Psoas muscle (tissue), 8 donors: ENCODE measurements around the gene TNS2. TPM values are rescaled to one million over a fixed set of nuclear protein-coding genes. Genes with fewer than 3 reads are reported as not detected.

Experiments used
- ATAC-seq, 4 donors: fragments of 200-7000 bp; cut with Tn5 transposase; one replicate each; pipeline ENCODE4 v1.9.1; 2020; ENCODE audit warnings: moderate library complexity in 3 of 4, mild to moderate bottlenecking in 2 of 4
- DNase-seq, 2 donors: peaks; one replicate each; pipeline ENCODE4 v3.0.0-alpha.2; 2020
- H3K27ac ChIP-seq: fragments of 200-600 bp; one replicate; pipeline ENCODE4 v1.8.0; 2022
- H3K27me3 ChIP-seq, 3 donors: fragments of 200-600 bp in 1 of 3; one replicate each; pipeline versions ENCODE4 v1.6.1 to v1.8.0; 2013 to 2022; ENCODE audit warnings: low read length in 2 of 3, mild to moderate bottlenecking in 2 of 3, moderate library complexity in 1 of 3; ENCODE audit not compliant: insufficient read depth in 3 of 3
- H3K36me3 ChIP-seq, 2 donors: fragments of 200-600 bp in 1 of 2; one replicate each; pipeline versions ENCODE4 v1.6.1 to v1.8.0; 2013 to 2022; ENCODE audit warnings: low read depth in 1 of 2, mild to moderate bottlenecking in 1 of 2, moderate library complexity in 1 of 2; ENCODE audit not compliant: insufficient read depth in 1 of 2
- H3K4me1 ChIP-seq: fragments of 200-600 bp; one replicate; pipeline ENCODE4 v1.8.0; 2022
- H3K4me3 ChIP-seq: fragments of 200-600 bp; one replicate; pipeline ENCODE4 v1.8.0; 2022; ENCODE audit warnings: mild to moderate bottlenecking
- H3K9me3 ChIP-seq: fragments of 200-600 bp; one replicate; pipeline ENCODE4 v1.8.0; 2022
- CTCF ChIP-seq: fragments of 200-600 bp; IDR thresholded peaks from one replicate; pipeline ENCODE4 v1.8.0; 2022; ENCODE audit warnings: antibody characterized with exemption
- WGBS, 3 donors: extraction: QIAGEN DNeasy Blood & Tissue Kit; methylation state at CpG; one replicate each; pipeline versions ENCODE4 v1.1.6 to v1.1.7; 2013; 5-methylcytosine and 5-hydroxymethylcytosine counted together
- intact Hi-C, 2 donors: fragments of 100-400 bp; cut with DNase I; formaldehyde crosslinking; loops; one replicate each; pipeline versions ENCODE4 v1.11.0 to v1.14.2; 2022
- polyA plus RNA-seq, 3 donors: library from polyadenylated mRNA; stranded (reverse); fragments of 200-250 nt; gene quantifications; one replicate each; pipeline ENCODE4 v1.2.3, GENCODE V29; 2013
- total RNA-seq, 4 donors: library from RNA; stranded (reverse); fragmentation: NEBNext Ultra II Directional in 2 of 4; extraction: Animal tissue kit (Norgen Biotek cat#: 25700) in 2 of 4; gene quantifications; one replicate each; pipeline versions ENCODE4 v1.2.1 to v1.2.4, GENCODE V29; 2021 to 2023
- donor health status: healthy with polysubstance abuse.
- donor health status: DM: no; HTN: no; CAD: no; lungs with moderate emphysema.
- donor health status: Bipolar disorder and iron deficiency.
- donor health status: healthy.
- donor health status: DM: yes; HTN: yes; CAD: no.
- donor health status: DM: no; HTN: no; CAD: no.
- donor health status: DM: no; HTN: no; CAD: no.
- donor health status: DM: yes; HTN: yes; CAD: no.

TNS2 gene
- total and polyA plus RNA-seq, 7 donors: 37.7 to 132 (median 48.9) TPM

- ATAC-seq: no peak
- H3K4me3 ChIP-seq: no peak overlapping the region
- no peak overlapping the region for H3K27ac ChIP-seq
- no peaks in the 10 kb centered on the region for H3K9me3 ChIP-seq
- intact Hi-C loops: no loop called here
- H3K27me3 ChIP-seq: no peaks in the 10 kb centered on the region
- H3K4me1 ChIP-seq: peaks cover 33% of the 10 kb centered on the region
- DNase-seq: peak; percentile 28 to 60
- TF ChIP-seq CTCF: no peak
- peaks cover 0 to 80% of the 10 kb centered on the region in 2 donors for H3K36me3 ChIP-seq
- 65 to 76% (median 70%) methylated on average over 6 of the region's 6 CpGs for WGBS, 3 donors
Measured at GRCh38 chr12:53073881-53074280, 24.0 kb downstream of the TNS2 start.

- H3K9me3 ChIP-seq: no peaks in the 10 kb centered on the region
- H3K27me3 ChIP-seq: no peaks in the 10 kb centered on the region
- ATAC-seq (no peak), DNase-seq (peak in 1 of 2 donors; percentile 18)
- H3K27ac ChIP-seq: no peak overlapping the region
- H3K4me3 ChIP-seq: no peak overlapping the region
- peaks cover 0 to 76% of the 10 kb centered on the region in 2 donors for H3K36me3 ChIP-seq
- intact Hi-C loops: no loop called here
- peaks cover 33% of the 10 kb centered on the region for H3K4me1 ChIP-seq
- TF ChIP-seq CTCF: no peak
- WGBS, 3 donors: 86 to 89% (median 87%) methylated on average over 11 of the region's 11 CpGs
Measured at GRCh38 chr12:53074283-53074998, 24.6 kb downstream of the TNS2 start.

- Histone ChIP-seq H3K4me1 (peaks cover 33% of the 10 kb centered on the region), H3K36me3 (peaks cover 0 to 71% of the 10 kb centered on the region in 2 donors), H3K9me3 (no peaks in the 10 kb centered on the region), H3K27me3 (no peaks in the 10 kb centered on the region), H3K27ac (no peak overlapping the region), H3K4me3 (no peak overlapping the region)
- WGBS, 3 donors: 92 to 99% (median 95%) methylated on average over 3 of the region's 3 CpGs
- DNase-seq (no peak), ATAC-seq (no peak)
- TF ChIP-seq CTCF: no peak
- intact Hi-C loops: no loop called here
Measured at GRCh38 chr12:53074999-53075370, 25.1 kb downstream of the TNS2 start.

- 94 to 99% (median 95%) methylated on average over 3 of the region's 3 CpGs for WGBS, 3 donors
- ATAC-seq (no peak), DNase-seq (no peak)
- Histone ChIP-seq H3K36me3 (peaks cover 0 to 57% of the 10 kb centered on the region in 2 donors), H3K9me3 (no peaks in the 10 kb centered on the region), H3K27me3 (no peaks in the 10 kb centered on the region), H3K4me1 (peaks cover 30% of the 10 kb centered on the region), H3K4me3 (no peak overlapping the region), H3K27ac (no peak overlapping the region)
- intact Hi-C loops: no loop called here
- no peak for TF ChIP-seq CTCF
Measured at GRCh38 chr12:53076461-53076860, 26.6 kb downstream of the TNS2 start.

- no peak for DNase-seq
Measured at GRCh38 chr12:53077030-53077429, 27.2 kb downstream of the TNS2 start.

More at GRCh38 chr12:53077030-53077429, 27.2 kb downstream of the TNS2 start:
- Histone ChIP-seq H3K36me3 (peaks cover 0 to 52% of the 10 kb centered on the region in 2 donors), H3K27ac (no peak overlapping the region), H3K4me3 (no peak overlapping the region), H3K27me3 (no peaks in the 10 kb centered on the region), H3K4me1 (peaks cover 25% of the 10 kb centered on the region), H3K9me3 (no peaks in the 10 kb centered on the region)
- intact Hi-C loops: no loop called here
- no peak for ATAC-seq
- no peak for TF ChIP-seq CTCF
- 95 to 98% (median 96%) methylated on average over 8 of the region's 8 CpGs for WGBS, 3 donors
